PFSK-1 (cell line): ENCODE measurements around the gene CHST11.

Source experiments
- FOXP2 ChIP-seq: optimal IDR thresholded peaks from 2 replicates; pipeline ENCODE3; 2011; ENCODE audit warnings: borderline replicate concordance, control low read depth, inconsistent platforms; ENCODE audit not compliant: insufficient read depth; ENCODE audit errors: extremely low read length, extremely low read depth
- POLR2AphosphoS5 ChIP-seq: IDR thresholded peaks from 2 replicates; pipeline ENCODE4 v1.6.1; 2012; ENCODE audit warnings: low read depth, mild to moderate bottlenecking, control low read depth, low read length, moderate library complexity
- REST ChIP-seq, 2 experiments: IDR thresholded peaks; 2 replicates each; pipeline versions ENCODE4 v1.6.1 to v1.8.0; 2011 to 2012; ENCODE audit warnings: low read depth in 2 of 2, low read length in 2 of 2, control low read depth in 1 of 2, inconsistent platforms in 1 of 2, mild to moderate bottlenecking in 1 of 2, moderate library complexity in 1 of 2; ENCODE audit not compliant: insufficient read depth in 1 of 2
- TAF1 ChIP-seq: IDR thresholded peaks from 2 replicates; pipeline ENCODE4 v1.6.1; 2012; ENCODE audit warnings: low read length, control low read depth, borderline replicate concordance; ENCODE audit not compliant: insufficient read depth

DNA sequence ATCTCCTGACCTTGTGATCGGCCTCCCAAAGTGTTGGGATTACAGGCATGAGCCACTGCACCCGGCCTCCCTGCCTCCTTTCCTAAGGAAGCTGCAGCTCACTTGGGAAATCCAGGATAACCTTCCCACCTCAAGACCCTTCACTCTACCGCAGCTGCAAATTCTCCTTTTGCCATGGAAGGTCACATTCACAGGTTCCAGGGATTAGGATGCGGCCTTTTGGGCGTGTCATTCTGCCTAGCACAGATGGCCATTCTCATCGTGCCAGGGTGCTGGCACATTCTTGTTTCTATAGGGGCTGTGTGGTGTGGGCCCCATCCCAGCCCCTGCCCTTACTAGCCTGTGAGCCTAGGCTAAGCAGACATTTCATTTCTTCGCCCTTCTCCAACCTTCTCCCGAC is 219.9 kb downstream of the CHST11 start:
- TF ChIP-seq REST (IDR thresholded peaks at IDR 0.05; ENCODE audit: insufficient read depth in 1 of 2, low read depth in 2 of 2, low read length in 2 of 2) (no peak), POLR2AphosphoS5 (no peak), TAF1 (no peak), FOXP2 (no peak)
